ENCODE data around the gene DAPK1.

DNA sequence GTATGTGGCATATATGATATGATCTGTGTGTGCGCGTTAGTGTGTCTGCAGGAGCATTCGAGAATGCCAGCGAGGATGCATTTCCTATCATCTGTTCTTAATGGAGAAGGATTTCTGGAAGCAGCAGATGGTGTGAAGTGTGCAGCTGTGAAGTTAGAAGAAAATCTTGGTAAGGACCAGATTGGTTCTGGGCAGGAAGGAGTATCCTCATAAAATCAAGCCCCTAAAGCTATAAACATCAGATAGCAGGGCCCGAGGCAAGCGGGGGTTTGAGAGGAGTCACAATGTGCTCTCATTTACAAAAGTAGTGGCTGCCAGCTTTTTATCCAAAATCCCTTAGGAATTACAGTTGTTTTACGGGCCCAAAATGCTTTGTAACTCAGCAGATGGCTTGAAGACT, 40.0 kb downstream of the DAPK1 start:
- TF ChIP-seq EZH2 (IDR thresholded peaks at IDR 0.05; ENCODE audit: insufficient read depth, low read length) = no peak
- TF ChIP-seq, protein P1, sequence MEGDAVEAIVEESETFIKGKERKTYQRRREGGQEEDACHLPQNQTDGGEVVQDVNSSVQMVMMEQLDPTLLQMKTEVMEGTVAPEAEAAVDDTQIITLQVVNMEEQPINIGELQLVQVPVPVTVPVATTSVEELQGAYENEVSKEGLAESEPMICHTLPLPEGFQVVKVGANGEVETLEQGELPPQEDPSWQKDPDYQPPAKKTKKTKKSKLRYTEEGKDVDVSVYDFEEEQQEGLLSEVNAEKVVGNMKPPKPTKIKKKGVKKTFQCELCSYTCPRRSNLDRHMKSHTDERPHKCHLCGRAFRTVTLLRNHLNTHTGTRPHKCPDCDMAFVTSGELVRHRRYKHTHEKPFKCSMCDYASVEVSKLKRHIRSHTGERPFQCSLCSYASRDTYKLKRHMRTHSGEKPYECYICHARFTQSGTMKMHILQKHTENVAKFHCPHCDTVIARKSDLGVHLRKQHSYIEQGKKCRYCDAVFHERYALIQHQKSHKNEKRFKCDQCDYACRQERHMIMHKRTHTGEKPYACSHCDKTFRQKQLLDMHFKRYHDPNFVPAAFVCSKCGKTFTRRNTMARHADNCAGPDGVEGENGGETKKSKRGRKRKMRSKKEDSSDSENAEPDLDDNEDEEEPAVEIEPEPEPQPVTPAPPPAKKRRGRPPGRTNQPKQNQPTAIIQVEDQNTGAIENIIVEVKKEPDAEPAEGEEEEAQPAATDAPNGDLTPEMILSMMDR (IDR thresholded peaks at IDR 0.05; ENCODE audit: insufficient read depth, low read depth, low read length) = no peak
